ENCODE measurements around the gene PTK7. TPM values are rescaled to one million over a fixed set of nuclear protein-coding genes. Genes with fewer than 3 reads are reported as not detected.

PTK7 gene
- total RNA-seq, 1 experiment from 2014 or later: 66.0 TPM

GRCh38 chr6:43055966-43056365 is 20.1 kb upstream of the PTK7 start:
- Mint-ChIP-seq H3K9me3 (ENCODE audit: low read depth, unreplicated experiment) (no peaks in the 10 kb centered on the region), H3K27ac (ENCODE audit: unreplicated experiment) (no peak overlapping the region), H3K4me1 (ENCODE audit: low read depth, unreplicated experiment) (peaks cover 32% of the 10 kb centered on the region), H3K27me3 (ENCODE audit: unreplicated experiment) (no peaks in the 10 kb centered on the region), H3K36me3 (ENCODE audit: insufficient read depth, unreplicated experiment) (peaks cover 72% of the 10 kb centered on the region), H3K4me3 (ENCODE audit: low read depth, unreplicated experiment) (no peak overlapping the region)
- BruUV-seq (replicated peaks): no TSS peak
- CTCF ChIA-PET: no interaction called here
- TF ChIP-seq CTCF (IDR thresholded peaks at IDR 0.05; ENCODE audit: unreplicated experiment): no peak
- DNase-seq: no peak
- intact Hi-C loops (cut with micrococcal nuclease; ENCODE audit: unreplicated experiment): no loop called here

GRCh38 chr6:43058531-43058930 is 17.6 kb upstream of the PTK7 start:
- Mint-ChIP-seq H3K27ac (ENCODE audit: unreplicated experiment) (peak overlapping the region; percentile 83), H3K9me3 (ENCODE audit: low read depth, unreplicated experiment) (no peaks in the 10 kb centered on the region), H3K27me3 (ENCODE audit: unreplicated experiment) (no peaks in the 10 kb centered on the region), H3K4me3 (ENCODE audit: low read depth, unreplicated experiment) (peak overlapping the region; percentile 90), H3K36me3 (ENCODE audit: insufficient read depth, unreplicated experiment) (peaks cover 69% of the 10 kb centered on the region), H3K4me1 (ENCODE audit: low read depth, unreplicated experiment) (peaks cover 27% of the 10 kb centered on the region)
- intact Hi-C loops (cut with micrococcal nuclease; ENCODE audit: unreplicated experiment): no loop called here
- DNase-seq: no peak
- CTCF ChIA-PET: interaction anchor here (0.6 kb wide), 1 partner anchor 28 kb away, joined by 3 read pairs; no protein-coding TSS in a partner anchor
- no TSS peak for BruUV-seq (replicated peaks)
- no peak for TF ChIP-seq CTCF (IDR thresholded peaks at IDR 0.05; ENCODE audit: unreplicated experiment)

- H3K9me3 Mint-ChIP-seq (ENCODE audit: low read depth, unreplicated experiment): no peaks in the 10 kb centered on the region
- no TSS peak for BruUV-seq (replicated peaks)
- intact Hi-C loops (cut with micrococcal nuclease; ENCODE audit: unreplicated experiment): no loop called here
- peak within 1 kb of the TSS; percentile 90 for H3K4me3 Mint-ChIP-seq (ENCODE audit: low read depth, unreplicated experiment)
- CTCF ChIA-PET: interaction anchor here (0.5 to 2.7 kb wide), 15 partner anchors 12 to 279 kb away, joined by 3 to 20 read pairs (median 4); partner anchors contain the start of genes CUL9, KLHDC3 and MEA1
- peak; percentile 99 for DNase-seq
- no peak for TF ChIP-seq CTCF (IDR thresholded peaks at IDR 0.05; ENCODE audit: unreplicated experiment)
- H3K27ac Mint-ChIP-seq (ENCODE audit: unreplicated experiment): peak within 1 kb of the TSS; percentile 83
- H3K4me1 Mint-ChIP-seq (ENCODE audit: low read depth, unreplicated experiment): peaks cover 27% of the 10 kb centered on the region
- peaks cover 60% of the 10 kb centered on the region for H3K36me3 Mint-ChIP-seq (ENCODE audit: insufficient read depth, unreplicated experiment)
- H3K27me3 Mint-ChIP-seq (ENCODE audit: unreplicated experiment): no peaks in the 10 kb centered on the region
These were observed 16.7 kb upstream of the PTK7 start, which contains the start of the genes KLC4 and MRPL2 for GRCh38 chr6:43059168-43060033. Gene KLC4, plus strand, starts transcription at chr6:43059631. Its CDS starts 1,705 bp downstream, at chr6:43061336. Gene MRPL2, minus strand, starts transcription at chr6:43059434. Its CDS starts 53 bp downstream, at chr6:43059381.

GRCh38 chr6:43060034-43060754 is 15.9 kb upstream of the PTK7 start:
- intact Hi-C loops (cut with micrococcal nuclease; ENCODE audit: unreplicated experiment): no loop called here
- peak overlapping the region; percentile 83 for H3K27ac Mint-ChIP-seq (ENCODE audit: unreplicated experiment)
- peak overlapping the region; percentile 90 for H3K4me3 Mint-ChIP-seq (ENCODE audit: low read depth, unreplicated experiment)
- no peak for TF ChIP-seq CTCF (IDR thresholded peaks at IDR 0.05; ENCODE audit: unreplicated experiment)
- DNase-seq: peak; percentile 55
- BruUV-seq (replicated peaks): TSS peak; percentile 51
- CTCF ChIA-PET: interaction anchor here (0.7 to 2.7 kb wide), 7 partner anchors 11 to 278 kb away, joined by 3 to 20 read pairs (median 6); partner anchors contain the start of gene CUL9
- H3K36me3 Mint-ChIP-seq (ENCODE audit: insufficient read depth, unreplicated experiment): peaks cover 55% of the 10 kb centered on the region
- H3K4me1 Mint-ChIP-seq (ENCODE audit: low read depth, unreplicated experiment): peaks cover 27% of the 10 kb centered on the region
- no peaks in the 10 kb centered on the region for H3K27me3 Mint-ChIP-seq (ENCODE audit: unreplicated experiment)
- H3K9me3 Mint-ChIP-seq (ENCODE audit: low read depth, unreplicated experiment): no peaks in the 10 kb centered on the region

Measured in Calu3 (cell line).